Measurements from ENCODE around the gene BMP8B.

DNA sequence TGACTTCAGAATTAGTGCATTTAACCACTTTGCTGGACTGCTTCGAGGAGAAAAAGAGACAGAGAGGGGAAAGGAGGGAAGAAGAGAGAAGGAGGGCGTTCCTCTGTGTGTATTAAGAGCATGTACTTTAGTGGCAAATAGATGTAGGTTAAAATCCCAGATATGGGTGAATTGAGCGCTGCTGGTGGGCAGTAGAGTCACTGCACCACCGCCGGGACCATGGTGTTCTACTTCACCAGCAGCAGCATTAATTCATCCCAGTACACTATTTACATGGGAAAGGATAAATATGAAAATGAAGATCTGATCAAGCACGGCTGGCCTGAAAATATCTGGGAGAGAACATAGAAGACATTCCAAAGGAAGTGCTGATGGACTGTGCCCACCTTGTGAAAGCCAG, 70.9 kb downstream of the BMP8B start:
- no peak for TF ChIP-seq CTCF (IDR thresholded peaks at IDR 0.05)
- no peak for TF ChIP-seq HES2 (IDR thresholded peaks at IDR 0.05)
- TF ChIP-seq, protein P1, sequence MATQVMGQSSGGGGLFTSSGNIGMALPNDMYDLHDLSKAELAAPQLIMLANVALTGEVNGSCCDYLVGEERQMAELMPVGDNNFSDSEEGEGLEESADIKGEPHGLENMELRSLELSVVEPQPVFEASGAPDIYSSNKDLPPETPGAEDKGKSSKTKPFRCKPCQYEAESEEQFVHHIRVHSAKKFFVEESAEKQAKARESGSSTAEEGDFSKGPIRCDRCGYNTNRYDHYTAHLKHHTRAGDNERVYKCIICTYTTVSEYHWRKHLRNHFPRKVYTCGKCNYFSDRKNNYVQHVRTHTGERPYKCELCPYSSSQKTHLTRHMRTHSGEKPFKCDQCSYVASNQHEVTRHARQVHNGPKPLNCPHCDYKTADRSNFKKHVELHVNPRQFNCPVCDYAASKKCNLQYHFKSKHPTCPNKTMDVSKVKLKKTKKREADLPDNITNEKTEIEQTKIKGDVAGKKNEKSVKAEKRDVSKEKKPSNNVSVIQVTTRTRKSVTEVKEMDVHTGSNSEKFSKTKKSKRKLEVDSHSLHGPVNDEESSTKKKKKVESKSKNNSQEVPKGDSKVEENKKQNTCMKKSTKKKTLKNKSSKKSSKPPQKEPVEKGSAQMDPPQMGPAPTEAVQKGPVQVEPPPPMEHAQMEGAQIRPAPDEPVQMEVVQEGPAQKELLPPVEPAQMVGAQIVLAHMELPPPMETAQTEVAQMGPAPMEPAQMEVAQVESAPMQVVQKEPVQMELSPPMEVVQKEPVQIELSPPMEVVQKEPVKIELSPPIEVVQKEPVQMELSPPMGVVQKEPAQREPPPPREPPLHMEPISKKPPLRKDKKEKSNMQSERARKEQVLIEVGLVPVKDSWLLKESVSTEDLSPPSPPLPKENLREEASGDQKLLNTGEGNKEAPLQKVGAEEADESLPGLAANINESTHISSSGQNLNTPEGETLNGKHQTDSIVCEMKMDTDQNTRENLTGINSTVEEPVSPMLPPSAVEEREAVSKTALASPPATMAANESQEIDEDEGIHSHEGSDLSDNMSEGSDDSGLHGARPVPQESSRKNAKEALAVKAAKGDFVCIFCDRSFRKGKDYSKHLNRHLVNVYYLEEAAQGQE (IDR thresholded peaks at IDR 0.05), result no peak
- TF ChIP-seq BHLHE40 (IDR thresholded peaks at IDR 0.05; ENCODE audit: low read depth, low read length), result no peak
- no peak for TF ChIP-seq RAD21 (conservative IDR thresholded peaks at IDR 0.05 in 1 of 2, IDR thresholded peaks at IDR 0.05 in 1 of 2)
- no peak for TF ChIP-seq USF2 (IDR thresholded peaks at IDR 0.05)
